Neural cell (in vitro differentiated cells): ENCODE results near the gene MYCBP. TPM values are rescaled to one million over a fixed set of nuclear protein-coding genes. Genes with fewer than 3 reads are reported as not detected.

Experiments used
- H2AFZ ChIP-seq: fragments of 200-600, 300-800 bp; sonication (generic), shearing (Covaris generic); 2 replicates; pipeline ENCODE4 v1.6.0; 2014; ENCODE audit warnings: low read depth, mild to moderate bottlenecking, antibody characterized with exemption, low read length, moderate library complexity
- H3F3A ChIP-seq: fragments of 200-600 bp; shearing (Covaris generic); 2 replicates; pipeline ENCODE4 v1.6.1; 2016; ENCODE audit warnings: mild to moderate bottlenecking, moderate library complexity, mixed read lengths, antibody characterized with exemption, low read length; ENCODE audit not compliant: insufficient read depth, poor library complexity, severe bottlenecking
- H3K27ac ChIP-seq: fragments of 200-600, 300-800 bp; sonication (generic), shearing (Covaris generic); 2 replicates; pipeline ENCODE4 v1.5.1; 2014; ENCODE audit warnings: mild to moderate bottlenecking, low read length, moderate library complexity
- H3K27me3 ChIP-seq: fragments of 300-800, 200-600 bp; sonication (generic), shearing (Covaris generic); 2 replicates; pipeline ENCODE4 v1.6.0; 2014; ENCODE audit warnings: mild to moderate bottlenecking, low read depth, low read length, moderate library complexity; ENCODE audit not compliant: insufficient read depth
- H3K36me3 ChIP-seq: fragments of 300-800, 200-600 bp; sonication (generic), shearing (Covaris generic); 2 replicates; pipeline ENCODE4 v1.5.1; 2014; ENCODE audit warnings: mild to moderate bottlenecking, antibody characterized with exemption, low read length, moderate library complexity; ENCODE audit not compliant: insufficient read depth
- H3K4me2 ChIP-seq: fragments of 300-800, 200-600 bp; sonication (generic), shearing (Covaris generic); 2 replicates; pipeline ENCODE4 v1.6.0; 2014; ENCODE audit warnings: mild to moderate bottlenecking, low read length
- H3K4me3 ChIP-seq: fragments of 300-800, 200-600 bp; sonication (generic), shearing (Covaris generic); 2 replicates; pipeline ENCODE4 v1.5.1; 2014; ENCODE audit warnings: mild to moderate bottlenecking, low read length, moderate library complexity
- H3K79me2 ChIP-seq: fragments of 200-600 bp; shearing (Covaris generic); replicated peaks from 2 replicates; pipeline ENCODE4 v1.6.0; 2014; ENCODE audit warnings: mild to moderate bottlenecking, low read length, moderate library complexity; ENCODE audit not compliant: insufficient read depth
- H3K9ac ChIP-seq: fragments of 300-800, 200-600 bp; sonication (generic), shearing (Covaris generic); 2 replicates; pipeline ENCODE4 v1.6.1; 2016; ENCODE audit warnings: mild to moderate bottlenecking, low read length, mixed read lengths
- H3K9me2 ChIP-seq: fragments of 200-600 bp; shearing (Covaris generic); 2 replicates; pipeline ENCODE4 v1.6.1; 2016; ENCODE audit warnings: mild to moderate bottlenecking, low read length, mixed read lengths; ENCODE audit not compliant: insufficient read depth
- H3K9me3 ChIP-seq: fragments of 200-600, 300-800 bp; sonication (generic), shearing (Covaris generic); 2 replicates; pipeline ENCODE4 v1.6.1; 2016; ENCODE audit warnings: mild to moderate bottlenecking, mixed run types, low read length, moderate library complexity, mixed read lengths
- H4K20me1 ChIP-seq: fragments of 200-600 bp; shearing (Covaris generic); 2 replicates; pipeline ENCODE4 v1.6.1; 2016; ENCODE audit warnings: mild to moderate bottlenecking, mixed run types; ENCODE audit not compliant: insufficient read depth
- CTCF ChIP-seq: fragments of 450-650 bp; IDR thresholded peaks from 2 replicates; pipeline ENCODE4 v1.5.1; 2014; ENCODE audit warnings: antibody characterized with exemption, mild to moderate bottlenecking, moderate library complexity; ENCODE audit not compliant: poor library complexity, severe bottlenecking
- EZH2 ChIP-seq: fragments of 200-600, 300-800 bp; shearing (Covaris generic), sonication (generic); IDR thresholded peaks from 2 replicates; pipeline ENCODE4 v1.6.1; 2014; ENCODE audit warnings: antibody characterized with exemption, low read length, borderline replicate concordance, mild to moderate bottlenecking; ENCODE audit not compliant: insufficient read depth, poor library complexity, severe bottlenecking
- MXI1 ChIP-seq: fragments of 450-650 bp; conservative IDR thresholded peaks from 2 replicates; pipeline ENCODE4 v1.6.1; 2014; ENCODE audit warnings: antibody characterized with exemption, mild to moderate bottlenecking; ENCODE audit not compliant: poor library complexity, severe bottlenecking
- POLR2AphosphoS5 ChIP-seq: IDR thresholded peaks from 2 replicates; pipeline ENCODE4 v1.6.1; 2012
- RAD21 ChIP-seq: fragments of 450-650 bp; conservative IDR thresholded peaks from 2 replicates; pipeline ENCODE4 v1.6.1; 2014; ENCODE audit warnings: antibody characterized with exemption, mild to moderate bottlenecking, moderate library complexity
- REST ChIP-seq: IDR thresholded peaks from 2 replicates; pipeline ENCODE4 v1.6.1; 2012; ENCODE audit warnings: borderline replicate concordance
- SMC3 ChIP-seq: fragments of 450-650 bp; conservative IDR thresholded peaks from 2 replicates; pipeline ENCODE4 v1.6.1; 2014; ENCODE audit warnings: antibody characterized with exemption, mild to moderate bottlenecking, moderate library complexity; ENCODE audit not compliant: poor library complexity
- TAF1 ChIP-seq: IDR thresholded peaks from 2 replicates; pipeline ENCODE4 v1.6.1; 2012; ENCODE audit warnings: low read depth
- polyA minus RNA-seq: library from RNA; depleted of rRNA, polyadenylated mRNA; stranded (reverse); fragments of >200 nt; gene quantifications from 2 replicates; pipeline ENCODE4 v1.2.3, GENCODE V29; 2014
- polyA plus RNA-seq: library from polyadenylated mRNA; depleted of rRNA; stranded (reverse); fragments of >200 nt; gene quantifications from 2 replicates; pipeline ENCODE4 v1.2.3, GENCODE V29; 2014

The MYCBP gene
- 2.2 and 3.0 TPM in 2 replicates for polyA plus RNA-seq
- polyA minus RNA-seq, result 2.4 and 5.6 TPM in 2 replicates

GRCh38 chr1:38873027-38873969 is at the start of gene MYCBP:
Gene MYCBP (minus strand): TSS chr1:38873348. CDS start chr1:38873305, 43 bp downstream.
- no peaks in the 10 kb centered on the region for H3K36me3 ChIP-seq
- no peaks in the 10 kb centered on the region for H3K27me3 ChIP-seq
- peak within 1 kb of the TSS; percentile 86 for H2AFZ ChIP-seq
- H3K4me2 ChIP-seq, result peak within 1 kb of the TSS; percentile 95
- TF ChIP-seq REST (no peak), SMC3 (peak; percentile 46), CTCF (no peak), MXI1 (peak; percentile 91), POLR2AphosphoS5 (peak; percentile 72), TAF1 (no peak), RAD21 (peak; percentile 42)
- no peaks in the 10 kb centered on the region for H4K20me1 ChIP-seq
- peak within 1 kb of the TSS; percentile 67 for H3K27ac ChIP-seq
- no peaks in the 10 kb centered on the region for H3F3A ChIP-seq
- H3K9me2 ChIP-seq, result no peaks in the 10 kb centered on the region
- peaks cover 5% of the 10 kb centered on the region for H3K79me2 ChIP-seq
- H3K9ac ChIP-seq, result peak within 1 kb of the TSS; percentile 82
- no peaks in the 10 kb centered on the region for H3K9me3 ChIP-seq
- peak within 1 kb of the TSS; percentile 86 for H3K4me3 ChIP-seq

DNA sequence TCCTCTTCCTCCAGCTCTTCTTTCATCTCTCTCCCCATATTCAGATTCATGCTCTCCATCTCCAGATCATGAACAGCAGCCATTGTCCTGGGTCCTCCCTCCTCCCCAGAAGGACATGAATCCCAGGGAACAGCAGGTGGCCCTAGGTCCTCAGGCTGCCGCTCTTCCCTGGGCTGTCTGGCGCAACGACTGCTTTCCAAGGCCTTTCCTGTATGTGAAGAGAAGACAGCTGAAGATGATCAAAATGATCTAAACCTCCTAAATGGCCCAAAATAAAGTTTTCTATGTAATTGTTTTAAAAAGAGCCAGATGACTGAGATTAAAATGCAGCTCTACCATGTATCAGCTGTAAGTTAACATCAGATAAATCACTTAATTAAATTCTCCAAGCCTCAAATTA is 46.0 kb upstream of the MYCBP start:
- no peak overlapping the region for H3K9ac ChIP-seq
- TF ChIP-seq RAD21 (no peak), SMC3 (no peak), POLR2AphosphoS5 (no peak), REST (no peak), EZH2 (no peak)
- no peak overlapping the region for H3K4me2 ChIP-seq
- no peaks in the 10 kb centered on the region for H3K36me3 ChIP-seq
- no peak overlapping the region for H2AFZ ChIP-seq
- no peaks in the 10 kb centered on the region for H3F3A ChIP-seq
- no peaks in the 10 kb centered on the region for H3K79me2 ChIP-seq
- H3K9me2 ChIP-seq, result no peaks in the 10 kb centered on the region
- no peak overlapping the region for H3K27ac ChIP-seq
- no peaks in the 10 kb centered on the region for H4K20me1 ChIP-seq
- no peak overlapping the region for H3K4me3 ChIP-seq
- no peaks in the 10 kb centered on the region for H3K27me3 ChIP-seq
- H3K9me3 ChIP-seq, result peaks cover 3% of the 10 kb centered on the region
